Aortic smooth muscle cell (primary cell): ENCODE data around the gene WDCP. TPM values are rescaled to one million over a fixed set of nuclear protein-coding genes. Genes with fewer than 3 reads are reported as not detected.

ENCODE experiments used
- total RNA-seq: library from RNA; depleted of rRNA; stranded (reverse); fragments of >200 nt; gene quantifications from 2 replicates; pipeline ENCODE4 v1.2.3, GENCODE V29; 2014

The WDCP gene, protein sequence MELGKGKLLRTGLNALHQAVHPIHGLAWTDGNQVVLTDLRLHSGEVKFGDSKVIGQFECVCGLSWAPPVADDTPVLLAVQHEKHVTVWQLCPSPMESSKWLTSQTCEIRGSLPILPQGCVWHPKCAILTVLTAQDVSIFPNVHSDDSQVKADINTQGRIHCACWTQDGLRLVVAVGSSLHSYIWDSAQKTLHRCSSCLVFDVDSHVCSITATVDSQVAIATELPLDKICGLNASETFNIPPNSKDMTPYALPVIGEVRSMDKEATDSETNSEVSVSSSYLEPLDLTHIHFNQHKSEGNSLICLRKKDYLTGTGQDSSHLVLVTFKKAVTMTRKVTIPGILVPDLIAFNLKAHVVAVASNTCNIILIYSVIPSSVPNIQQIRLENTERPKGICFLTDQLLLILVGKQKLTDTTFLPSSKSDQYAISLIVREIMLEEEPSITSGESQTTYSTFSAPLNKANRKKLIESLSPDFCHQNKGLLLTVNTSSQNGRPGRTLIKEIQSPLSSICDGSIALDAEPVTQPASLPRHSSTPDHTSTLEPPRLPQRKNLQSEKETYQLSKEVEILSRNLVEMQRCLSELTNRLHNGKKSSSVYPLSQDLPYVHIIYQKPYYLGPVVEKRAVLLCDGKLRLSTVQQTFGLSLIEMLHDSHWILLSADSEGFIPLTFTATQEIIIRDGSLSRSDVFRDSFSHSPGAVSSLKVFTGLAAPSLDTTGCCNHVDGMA
- 7.1 and 7.3 TPM in 2 replicates for total RNA-seq

DNA sequence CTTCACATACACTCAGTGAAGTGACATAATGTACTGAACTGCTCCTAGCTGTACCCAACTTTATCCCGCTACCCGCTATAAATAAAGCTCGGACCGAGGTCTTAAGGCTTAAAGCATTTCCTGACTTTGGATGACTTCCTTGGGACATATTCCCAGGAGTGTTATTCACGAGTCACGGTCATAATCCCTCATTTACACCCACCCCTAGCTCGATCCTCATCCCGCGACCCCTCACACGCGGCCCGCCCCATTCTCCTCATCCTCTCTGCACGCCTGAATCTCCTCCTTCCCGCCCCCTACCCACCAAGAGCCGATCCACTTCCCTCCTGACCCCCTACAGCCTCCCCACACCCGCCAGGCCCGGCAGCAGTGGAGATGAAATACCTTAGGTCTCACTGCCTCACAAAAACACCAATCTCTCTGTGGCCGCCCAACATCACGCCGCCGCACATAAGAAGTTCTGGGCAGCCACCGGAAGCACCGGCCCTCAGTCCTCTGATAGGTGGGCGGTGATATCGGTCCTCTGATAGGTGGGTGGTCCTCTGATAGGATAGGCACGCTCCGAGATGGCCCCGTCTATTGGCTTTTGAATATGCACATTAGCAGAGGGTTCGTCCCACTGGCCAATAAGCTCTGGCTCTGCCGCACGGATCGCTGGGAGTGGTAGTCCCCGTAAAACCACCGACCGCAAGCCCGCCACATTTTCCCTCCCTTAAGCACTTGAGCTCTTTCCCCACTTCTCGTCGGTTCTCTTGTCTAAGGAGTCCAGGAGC is at the start of gene WDCP:
Gene WDCP, minus strand, starts transcription at position 462 of the 773 bp plus-strand sequence. CDS start 7,897 bp downstream, outside the sequence.

GRCh38 chr2:24084386-24085199 is 37.4 kb upstream of the WDCP start, which contains the start of gene TP53I3:
TSS of gene TP53I3 (minus strand) at chr2:24084834. CDS start at chr2:24084326, 508 bp downstream.

DNA sequence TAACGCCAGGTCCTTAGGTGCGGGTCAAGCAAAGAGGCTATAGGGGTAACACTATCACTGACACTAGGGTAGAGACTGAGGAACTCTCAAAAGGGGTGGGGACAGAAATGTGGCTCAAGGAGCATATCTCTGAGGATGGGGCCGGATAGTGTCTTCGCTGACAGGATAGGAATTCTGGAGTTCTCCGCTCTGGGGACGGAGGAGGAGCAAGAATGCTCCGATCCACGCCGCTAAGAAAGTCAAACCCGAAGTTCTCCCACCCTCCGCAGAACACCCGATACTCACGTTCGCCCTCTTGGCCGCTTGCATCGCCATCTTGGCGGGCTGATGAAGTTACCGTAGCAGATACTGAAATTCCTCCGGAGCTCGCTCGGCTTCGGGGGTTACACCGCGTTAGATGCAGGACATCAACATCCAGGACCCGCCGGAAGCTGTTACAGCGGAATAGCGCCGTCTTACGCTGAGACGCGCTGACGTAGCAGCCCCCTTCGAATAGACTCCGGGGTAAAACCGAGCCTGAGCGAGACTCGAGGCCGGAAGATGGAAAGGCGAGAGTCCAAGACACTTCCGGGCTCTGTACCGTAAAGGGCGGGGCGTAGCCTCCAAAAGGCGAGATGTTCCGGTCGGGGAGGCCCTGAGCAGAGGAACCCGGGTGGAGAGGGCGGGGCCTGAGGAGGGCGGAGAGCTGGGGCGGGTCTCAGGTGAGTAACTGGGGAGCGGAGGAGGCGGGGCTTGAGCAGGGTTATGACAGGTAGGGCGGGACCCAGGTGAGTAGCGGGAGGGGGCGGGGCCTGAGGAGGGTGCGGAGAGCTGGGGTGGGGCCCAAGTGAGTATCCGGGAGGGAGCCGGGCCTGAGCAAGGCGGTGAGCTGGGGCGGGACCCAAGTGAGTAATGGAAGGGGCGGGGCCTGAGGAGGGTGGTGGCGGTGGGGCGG is 29.0 kb upstream of the WDCP start, which contains the start of gene SF3B6:
Gene SF3B6, minus strand, starts transcription at position 412 of the 934 bp plus-strand sequence. Its CDS starts 97 bp downstream, at position 315.

DNA sequence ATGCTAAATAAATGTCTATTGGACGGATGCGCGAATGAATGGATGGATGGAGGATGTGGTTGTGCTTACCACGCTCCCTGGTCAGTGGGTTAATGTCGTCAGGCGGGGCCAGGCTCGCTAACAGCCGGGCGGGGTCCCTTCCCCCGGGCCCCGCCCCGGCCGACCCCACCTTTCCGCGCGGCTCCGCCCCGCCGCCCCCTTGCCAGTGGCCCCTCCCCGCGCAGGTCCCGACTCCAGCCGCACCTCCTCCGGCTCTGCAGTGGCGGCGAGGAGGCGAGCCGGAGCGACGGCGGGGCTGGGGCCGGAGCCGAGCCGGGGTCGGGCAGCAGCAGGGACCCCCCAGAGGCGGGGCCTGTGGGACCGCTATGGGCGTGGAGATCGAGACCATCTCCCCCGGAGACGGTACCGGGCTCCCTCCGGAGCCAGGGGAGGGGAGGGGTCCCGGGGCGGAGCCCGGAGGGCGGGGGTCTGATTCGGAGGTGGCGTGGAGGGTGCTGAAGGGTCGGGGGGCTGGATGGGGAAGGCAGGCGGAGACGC is 2.4 kb upstream of the WDCP start, which contains the start of gene FKBP1B:
Gene FKBP1B, plus strand, starts transcription at position 257 of the 537 bp plus-strand sequence. Its CDS starts 109 bp downstream, at position 366.

GRCh38 chr2:24009680-24010476 is 37.3 kb downstream of the WDCP start, which contains the start of gene MFSD2B:
TSS of gene MFSD2B (plus strand) at chr2:24010085. CDS start at chr2:24010097, 12 bp downstream.

Other genes with a start within 250 kb of the WDCP start
- gene ATAD2B, start 120.3 kb downstream of the WDCP start, total RNA-seq, result 9.0 and 14.1 TPM in 2 replicates
- 9.9 and 11.4 TPM in 2 replicates for gene UBXN2A, start 106.9 kb downstream of the WDCP start, total RNA-seq
- under 0.01 TPM in 1 of 2 replicates, not detected in the other for gene MFSD2B, start 37.3 kb downstream of the WDCP start, total RNA-seq
- gene FKBP1B, start 2.4 kb upstream of the WDCP start, total RNA-seq, result 9.6 and 10.4 TPM in 2 replicates
- 116 and 121 TPM in 2 replicates for gene SF3B6, start 28.9 kb upstream of the WDCP start, total RNA-seq
- gene TP53I3, start 37.4 kb upstream of the WDCP start, total RNA-seq, result 30.1 and 43.1 TPM in 2 replicates
- gene PFN4, start 75.9 kb upstream of the WDCP start, total RNA-seq, result 0.53 and 0.56 TPM in 2 replicates
- 6.6 and 9.9 TPM in 2 replicates for gene FAM228B, start 76.1 kb upstream of the WDCP start, total RNA-seq
- 0.79 and 1.4 TPM in 2 replicates for gene FAM228A, start 127.7 kb upstream of the WDCP start, total RNA-seq